ENCODE results near the gene FOXO6.

The FOXO6 gene

GRCh38 chr1:41351262-41352151, 9.7 kb upstream of the FOXO6 start:
- H3K27me3 ChIP-seq (ENCODE audit: control insufficient read depth, insufficient read depth, low read length) = no peaks in the 10 kb centered on the region
- no peak overlapping the region for H3K27ac ChIP-seq
- H3K9ac ChIP-seq = no peak overlapping the region
- no peaks in the 10 kb centered on the region for H3K9me3 ChIP-seq (ENCODE audit: control insufficient read depth, low read length)
- TF ChIP-seq CTCF (IDR thresholded peaks at IDR 0.05) = no peak
- no peak overlapping the region for H2AFZ ChIP-seq
- H3K79me2 ChIP-seq = no peaks in the 10 kb centered on the region
- no peak overlapping the region for H3K4me3 ChIP-seq (ENCODE audit: low read depth, low read length)
- H3K4me1 ChIP-seq = no peaks in the 10 kb centered on the region
- no peaks in the 10 kb centered on the region for H3K36me3 ChIP-seq (ENCODE audit: control insufficient read depth, insufficient read depth, low read length)
- no peak overlapping the region for H3K4me2 ChIP-seq (ENCODE audit: low read length)

- TF ChIP-seq CTCF (IDR thresholded peaks at IDR 0.05) = no peak
- H3K4me2 ChIP-seq (ENCODE audit: low read length) = no peak overlapping the region
- no peak overlapping the region for H3K4me3 ChIP-seq (ENCODE audit: low read depth, low read length)
These were observed 7.5 kb upstream of the FOXO6 start for GRCh38 chr1:41353744-41354143.

GRCh38 chr1:41354956-41355355, 6.3 kb upstream of the FOXO6 start:
- no peaks in the 10 kb centered on the region for H3K36me3 ChIP-seq (ENCODE audit: control insufficient read depth, insufficient read depth, low read length)
- no peak overlapping the region for H3K4me2 ChIP-seq (ENCODE audit: low read length)
- no peaks in the 10 kb centered on the region for H3K79me2 ChIP-seq
- no peak overlapping the region for H3K4me3 ChIP-seq (ENCODE audit: low read depth, low read length)
- H3K27me3 ChIP-seq (ENCODE audit: control insufficient read depth, insufficient read depth, low read length) = no peaks in the 10 kb centered on the region
- TF ChIP-seq CTCF (IDR thresholded peaks at IDR 0.05) = no peak
- H2AFZ ChIP-seq = no peak overlapping the region
- no peaks in the 10 kb centered on the region for H3K4me1 ChIP-seq
- no peaks in the 10 kb centered on the region for H3K9me3 ChIP-seq (ENCODE audit: control insufficient read depth, low read length)
- no peak overlapping the region for H3K27ac ChIP-seq
- no peak overlapping the region for H3K9ac ChIP-seq

More at GRCh38 chr1:41353744-41354143, 7.5 kb upstream of the FOXO6 start:
- Histone ChIP-seq H3K9me3 (ENCODE audit: control insufficient read depth, low read length) (no peaks in the 10 kb centered on the region), H2AFZ (no peak overlapping the region), H3K36me3 (ENCODE audit: control insufficient read depth, insufficient read depth, low read length) (no peaks in the 10 kb centered on the region), H3K4me1 (no peaks in the 10 kb centered on the region), H3K27me3 (ENCODE audit: control insufficient read depth, insufficient read depth, low read length) (no peaks in the 10 kb centered on the region), H3K27ac (no peak overlapping the region), H3K9ac (no peak overlapping the region), H3K79me2 (no peaks in the 10 kb centered on the region)

- Histone ChIP-seq H3K4me3 (ENCODE audit: low read depth, low read length) (no peak overlapping the region), H3K27me3 (ENCODE audit: control insufficient read depth, insufficient read depth, low read length) (no peaks in the 10 kb centered on the region), H3K36me3 (ENCODE audit: control insufficient read depth, insufficient read depth, low read length) (no peaks in the 10 kb centered on the region), H3K4me2 (ENCODE audit: low read length) (no peak overlapping the region), H3K9ac (no peak overlapping the region), H3K27ac (no peak overlapping the region), H3K9me3 (ENCODE audit: control insufficient read depth, low read length) (no peaks in the 10 kb centered on the region), H3K79me2 (no peaks in the 10 kb centered on the region), H2AFZ (no peak overlapping the region), H3K4me1 (no peaks in the 10 kb centered on the region)
- TF ChIP-seq CTCF (IDR thresholded peaks at IDR 0.05) = no peak
These were observed 5.9 kb upstream of the FOXO6 start for GRCh38 chr1:41355356-41355755.

- no peaks in the 10 kb centered on the region for H3K9me3 ChIP-seq (ENCODE audit: control insufficient read depth, low read length)
- H3K27ac ChIP-seq = no peak overlapping the region
- H3K4me2 ChIP-seq (ENCODE audit: low read length) = no peak overlapping the region
- H2AFZ ChIP-seq = no peak overlapping the region
- no peaks in the 10 kb centered on the region for H3K4me1 ChIP-seq
- H3K79me2 ChIP-seq = no peaks in the 10 kb centered on the region
- no peaks in the 10 kb centered on the region for H3K36me3 ChIP-seq (ENCODE audit: control insufficient read depth, insufficient read depth, low read length)
- H3K27me3 ChIP-seq (ENCODE audit: control insufficient read depth, insufficient read depth, low read length) = no peaks in the 10 kb centered on the region
- no peak for TF ChIP-seq CTCF (IDR thresholded peaks at IDR 0.05)
- no peak overlapping the region for H3K4me3 ChIP-seq (ENCODE audit: low read depth, low read length)
- H3K9ac ChIP-seq = no peak overlapping the region
These were observed 5.5 kb upstream of the FOXO6 start for GRCh38 chr1:41355761-41356160.
